Fibroblast of villous mesenchyme (primary cell): ENCODE results near the gene VDAC1. TPM values are rescaled to one million over a fixed set of nuclear protein-coding genes. Genes with fewer than 3 reads are reported as not detected.

ENCODE experiments used
- DNase-seq: peaks from one replicate; pipeline ENCODE4 v3.0.0-alpha.2; 2010; ENCODE audit warnings: low read depth
- H3K4me3 ChIP-seq: 2 replicates; pipeline ENCODE4 v1.5.1; 2011; ENCODE audit warnings: low read depth, mild to moderate bottlenecking, low read length
- total RNA-seq: library from RNA; depleted of rRNA; stranded (reverse); fragments of >200 nt; gene quantifications from 2 replicates; pipeline ENCODE4 v1.2.3, GENCODE V29; 2012
- TF ChIP-seq, protein P1 (sequence below): IDR thresholded peaks from 2 replicates; pipeline ENCODE4 v1.5.1; 2012; ENCODE audit warnings: low read depth, mild to moderate bottlenecking, low read length; ENCODE audit not compliant: insufficient read depth

VDAC1 gene
- total RNA-seq, 1 donor, result 350 TPM

DNA sequence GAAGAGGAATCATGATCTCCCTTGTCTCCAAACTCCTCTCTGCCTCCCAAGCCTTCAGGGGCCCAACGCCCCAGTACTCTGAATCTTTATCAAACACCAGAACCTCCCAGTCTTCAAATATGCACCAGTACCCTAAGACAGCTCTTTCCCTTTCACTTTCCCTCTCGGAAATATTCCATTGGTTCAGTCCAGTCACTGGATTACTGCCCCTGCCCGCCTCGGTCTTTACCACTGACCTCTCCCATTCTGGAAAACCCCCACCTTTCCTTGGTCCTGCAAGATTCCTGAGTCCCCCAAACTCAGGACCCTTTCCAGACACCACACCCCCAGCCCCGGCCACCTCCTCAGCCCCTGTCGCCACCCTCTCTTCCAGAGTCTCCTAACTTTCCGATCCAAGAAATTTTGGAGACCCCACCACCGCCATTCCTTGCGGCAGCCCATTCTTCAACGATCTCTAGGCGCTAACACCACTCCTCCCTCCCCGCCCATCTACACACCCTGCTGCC is 37.0 kb downstream of the VDAC1 start:
- peak overlapping the region; percentile 99 for H3K4me3 ChIP-seq
- DNase-seq, result peak; percentile 76
- TF ChIP-seq, protein P1, sequence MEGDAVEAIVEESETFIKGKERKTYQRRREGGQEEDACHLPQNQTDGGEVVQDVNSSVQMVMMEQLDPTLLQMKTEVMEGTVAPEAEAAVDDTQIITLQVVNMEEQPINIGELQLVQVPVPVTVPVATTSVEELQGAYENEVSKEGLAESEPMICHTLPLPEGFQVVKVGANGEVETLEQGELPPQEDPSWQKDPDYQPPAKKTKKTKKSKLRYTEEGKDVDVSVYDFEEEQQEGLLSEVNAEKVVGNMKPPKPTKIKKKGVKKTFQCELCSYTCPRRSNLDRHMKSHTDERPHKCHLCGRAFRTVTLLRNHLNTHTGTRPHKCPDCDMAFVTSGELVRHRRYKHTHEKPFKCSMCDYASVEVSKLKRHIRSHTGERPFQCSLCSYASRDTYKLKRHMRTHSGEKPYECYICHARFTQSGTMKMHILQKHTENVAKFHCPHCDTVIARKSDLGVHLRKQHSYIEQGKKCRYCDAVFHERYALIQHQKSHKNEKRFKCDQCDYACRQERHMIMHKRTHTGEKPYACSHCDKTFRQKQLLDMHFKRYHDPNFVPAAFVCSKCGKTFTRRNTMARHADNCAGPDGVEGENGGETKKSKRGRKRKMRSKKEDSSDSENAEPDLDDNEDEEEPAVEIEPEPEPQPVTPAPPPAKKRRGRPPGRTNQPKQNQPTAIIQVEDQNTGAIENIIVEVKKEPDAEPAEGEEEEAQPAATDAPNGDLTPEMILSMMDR, result no peak

DNA sequence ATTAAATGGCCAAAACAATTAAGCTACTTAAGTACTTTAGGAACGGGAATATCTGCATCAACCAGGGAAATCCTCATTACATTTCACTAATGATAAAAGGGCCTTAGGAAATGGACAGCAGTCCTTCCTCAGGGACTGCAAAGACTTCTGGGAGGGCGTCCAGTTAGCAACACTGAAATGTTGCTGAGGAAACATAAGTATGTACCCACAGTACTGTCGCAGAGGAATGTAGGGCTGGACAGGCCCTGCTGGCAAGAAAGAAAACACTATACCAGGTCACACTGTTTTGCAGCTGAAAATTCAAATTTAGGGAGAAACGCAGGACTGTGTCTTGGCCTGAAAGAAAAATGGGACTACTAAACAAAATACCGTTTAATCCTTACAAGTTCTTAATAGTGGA is 37.7 kb downstream of the VDAC1 start:
- peak; percentile 13 for DNase-seq
- TF ChIP-seq, protein P1, result no peak
- peak overlapping the region; percentile 99 for H3K4me3 ChIP-seq

DNA sequence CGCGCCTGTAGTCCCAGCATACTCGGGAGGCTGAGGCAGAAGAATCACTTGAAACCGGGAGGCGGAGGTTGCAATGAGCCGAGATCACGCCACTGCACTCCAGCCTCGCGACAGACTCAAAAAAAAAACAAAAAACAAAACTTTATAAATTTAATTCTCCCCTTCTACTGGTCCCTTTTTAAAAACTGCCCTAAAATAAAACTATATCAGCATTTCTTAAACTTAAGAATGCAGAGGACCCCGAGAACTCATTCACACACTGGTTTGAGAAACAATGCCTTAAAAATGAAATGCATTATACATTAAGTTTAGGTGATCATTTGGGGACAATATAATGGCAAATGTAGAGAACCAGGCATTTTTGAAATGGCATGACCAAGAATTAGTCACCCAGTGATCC is 38.7 kb downstream of the VDAC1 start:
- H3K4me3 ChIP-seq, result no peak overlapping the region
- TF ChIP-seq, protein P1, result no peak
- DNase-seq, result no peak

- DNase-seq, result no peak
- no peak overlapping the region for H3K4me3 ChIP-seq
- TF ChIP-seq, protein P1, result no peak
These were observed 41.2 kb downstream of the VDAC1 start for GRCh38 chr5:133963493-133964128.

DNA sequence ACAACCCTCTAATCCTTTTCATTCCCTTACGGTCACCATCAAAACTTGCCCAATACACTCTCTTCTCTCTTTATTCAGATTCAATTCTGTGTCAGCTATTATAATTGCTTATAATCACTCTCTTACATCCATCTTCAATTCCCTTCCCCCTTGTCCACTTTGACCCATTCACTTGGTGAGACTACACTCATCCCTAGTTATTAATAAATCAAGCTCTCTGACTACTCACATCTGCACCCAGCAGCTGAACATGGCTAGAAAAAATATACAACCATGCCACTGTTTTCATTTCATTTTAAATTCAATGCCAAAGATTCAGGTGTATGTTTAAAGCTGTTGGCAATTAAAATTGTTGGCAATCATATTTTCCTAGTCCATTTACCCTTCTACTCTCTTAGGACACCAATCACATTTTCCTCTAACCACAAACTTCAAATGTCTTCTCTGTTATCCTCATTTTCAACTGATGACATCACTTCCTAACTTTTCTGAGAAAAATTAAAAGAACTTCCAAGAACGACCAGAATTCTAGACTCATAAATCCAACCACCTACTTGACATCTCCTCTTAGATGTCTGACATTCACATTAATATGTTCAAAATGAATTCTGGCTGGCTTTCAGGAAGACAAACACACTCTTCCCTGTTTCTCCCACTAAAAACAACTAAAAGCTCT is 41.8 kb downstream of the VDAC1 start:
- peak; percentile 67 for DNase-seq
- TF ChIP-seq, protein P1, result no peak
- no peak overlapping the region for H3K4me3 ChIP-seq

GRCh38 chr5:133962131-133962530 is 42.6 kb downstream of the VDAC1 start:
- TF ChIP-seq, protein P1, result no peak
- DNase-seq, result peak; percentile 16
- H3K4me3 ChIP-seq, result no peak overlapping the region
